MM.1S (cell line): Measurements from ENCODE around the gene KDM7A.

Experiments used
- DNase-seq: peaks from one replicate; pipeline ENCODE4 v3.0.0-alpha.2; 2015
- H2AFZ ChIP-seq: fragments of 300-600 bp; sonication (generic); 2 replicates; pipeline ENCODE4 v1.6.0; 2016; ENCODE audit warnings: antibody characterized with exemption, low read length
- H3F3A ChIP-seq: fragments of 300-600 bp; sonication (generic); 2 replicates; pipeline ENCODE4 v1.6.1; 2016; ENCODE audit warnings: mild to moderate bottlenecking, antibody characterized with exemption, low read length, moderate library complexity, mixed read lengths; ENCODE audit not compliant: insufficient read depth
- H3K27ac ChIP-seq: fragments of 300-600 bp; sonication (generic); 2 replicates; pipeline ENCODE4 v1.5.1; 2016; ENCODE audit warnings: mild to moderate bottlenecking, low read length
- H3K27me3 ChIP-seq: fragments of 300-600 bp; sonication (generic); replicated peaks from 2 replicates; pipeline ENCODE4 v1.6.0; 2016; ENCODE audit warnings: low read length; ENCODE audit not compliant: insufficient read depth
- H3K36me3 ChIP-seq: fragments of 300-600 bp; sonication (generic); replicated peaks from 2 replicates; pipeline ENCODE4 v1.6.1; 2016; ENCODE audit warnings: mild to moderate bottlenecking, low read length, mixed read lengths; ENCODE audit not compliant: insufficient read depth
- H3K4me1 ChIP-seq: fragments of 300-600 bp; sonication (generic); 2 replicates; pipeline ENCODE4 v1.6.1; 2016; ENCODE audit warnings: low read length, mixed read lengths
- H3K4me2 ChIP-seq: fragments of 300-600 bp; sonication (generic); 2 replicates; pipeline ENCODE4 v1.6.0; 2016; ENCODE audit warnings: low read depth, low read length
- H3K4me3 ChIP-seq: fragments of 300-600 bp; sonication (generic); 2 replicates; pipeline ENCODE4 v1.5.1; 2016; ENCODE audit warnings: low read length, mixed read lengths
- H3K79me2 ChIP-seq: fragments of 300-600 bp; sonication (generic); 2 replicates; pipeline ENCODE4 v1.6.1; 2016; ENCODE audit warnings: mixed run types, low read length, mixed read lengths
- H3K9ac ChIP-seq: fragments of 300-600 bp; sonication (generic); 2 replicates; pipeline ENCODE4 v1.6.1; 2016; ENCODE audit warnings: low read length, mixed read lengths
- H3K9me2 ChIP-seq: fragments of 300-600 bp; sonication (generic); replicated peaks from 2 replicates; pipeline ENCODE4 v1.6.1; 2016; ENCODE audit warnings: mild to moderate bottlenecking, low read length, mixed read lengths; ENCODE audit not compliant: insufficient read depth
- H3K9me3 ChIP-seq: fragments of 300-600 bp; sonication (generic); replicated peaks from 2 replicates; pipeline ENCODE4 v1.6.1; 2016; ENCODE audit warnings: mild to moderate bottlenecking, low read length, mixed read lengths; ENCODE audit not compliant: insufficient read depth
- H4K20me1 ChIP-seq: fragments of 300-600 bp; sonication (generic); 2 replicates; pipeline ENCODE4 v1.6.1; 2016; ENCODE audit warnings: mild to moderate bottlenecking, low read length, moderate library complexity, mixed read lengths; ENCODE audit not compliant: insufficient read depth
- EZH2 ChIP-seq: fragments of 300-600 bp; sonication (generic); optimal IDR thresholded peaks from 2 replicates; pipeline ENCODE3; 2017; ENCODE audit warnings: low read depth, mild to moderate bottlenecking, antibody characterized with exemption, low read length, mixed read lengths
- EZH2phosphoT487 ChIP-seq: fragments of 300-600 bp; sonication (generic); IDR thresholded peaks from 2 replicates; pipeline ENCODE4 v1.6.1; 2018; ENCODE audit warnings: antibody characterized with exemption, low read length
- TF ChIP-seq, protein P1 (sequence below): fragments of 300-600 bp; sonication (generic); IDR thresholded peaks from 2 replicates; pipeline ENCODE4 v1.5.1; 2016; ENCODE audit warnings: antibody characterized with exemption, low read length, mixed read lengths

Gene KDM7A

DNA sequence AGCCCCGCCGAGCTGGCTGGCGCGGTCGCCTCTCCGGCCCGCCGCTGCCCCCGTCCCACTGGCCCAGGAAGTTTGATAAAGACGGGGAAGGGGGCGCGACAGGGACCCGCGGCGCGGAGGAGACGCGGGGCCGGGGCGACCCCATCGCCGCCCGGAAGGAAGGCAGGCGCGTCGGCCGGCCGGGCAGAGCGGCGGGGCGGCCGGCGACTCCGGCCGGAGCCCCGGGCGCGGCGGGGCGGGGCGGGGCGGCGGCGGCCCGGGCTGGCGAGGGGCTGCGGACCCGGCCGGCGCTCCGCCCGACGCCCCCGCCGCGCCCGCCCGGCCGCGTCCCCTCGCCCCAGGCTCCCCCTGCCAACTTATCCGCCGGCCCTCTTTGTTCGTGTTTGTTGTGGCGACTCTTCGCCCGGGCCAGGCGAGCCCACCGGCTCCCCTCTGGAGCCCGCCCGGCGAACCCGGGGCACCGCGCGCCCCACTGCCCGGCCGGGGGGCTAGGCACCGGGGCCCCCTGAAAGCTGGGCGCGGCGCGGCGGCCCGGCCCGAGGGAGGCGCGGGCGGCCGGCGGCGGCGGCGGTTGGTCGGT lies 571 bp downstream of the KDM7A start:
- Histone ChIP-seq H3K9me2 (no peaks in the 10 kb centered on the region), H3K79me2 (no peaks in the 10 kb centered on the region), H3F3A (peaks cover 17% of the 10 kb centered on the region), H2AFZ (peak overlapping the region; percentile 89), H3K9me3 (no peaks in the 10 kb centered on the region), H4K20me1 (no peaks in the 10 kb centered on the region), H3K27me3 (peaks cover 23% of the 10 kb centered on the region), H3K4me1 (no peaks in the 10 kb centered on the region), H3K9ac (peak overlapping the region; percentile 59), H3K36me3 (no peaks in the 10 kb centered on the region), H3K4me2 (peak overlapping the region; percentile 77), H3K4me3 (peak overlapping the region; percentile 81), H3K27ac (peak overlapping the region; percentile 47; the same call in 1 of the 2 replicates)
- no peak for TF ChIP-seq EZH2phosphoT487
- TF ChIP-seq, protein P1, sequence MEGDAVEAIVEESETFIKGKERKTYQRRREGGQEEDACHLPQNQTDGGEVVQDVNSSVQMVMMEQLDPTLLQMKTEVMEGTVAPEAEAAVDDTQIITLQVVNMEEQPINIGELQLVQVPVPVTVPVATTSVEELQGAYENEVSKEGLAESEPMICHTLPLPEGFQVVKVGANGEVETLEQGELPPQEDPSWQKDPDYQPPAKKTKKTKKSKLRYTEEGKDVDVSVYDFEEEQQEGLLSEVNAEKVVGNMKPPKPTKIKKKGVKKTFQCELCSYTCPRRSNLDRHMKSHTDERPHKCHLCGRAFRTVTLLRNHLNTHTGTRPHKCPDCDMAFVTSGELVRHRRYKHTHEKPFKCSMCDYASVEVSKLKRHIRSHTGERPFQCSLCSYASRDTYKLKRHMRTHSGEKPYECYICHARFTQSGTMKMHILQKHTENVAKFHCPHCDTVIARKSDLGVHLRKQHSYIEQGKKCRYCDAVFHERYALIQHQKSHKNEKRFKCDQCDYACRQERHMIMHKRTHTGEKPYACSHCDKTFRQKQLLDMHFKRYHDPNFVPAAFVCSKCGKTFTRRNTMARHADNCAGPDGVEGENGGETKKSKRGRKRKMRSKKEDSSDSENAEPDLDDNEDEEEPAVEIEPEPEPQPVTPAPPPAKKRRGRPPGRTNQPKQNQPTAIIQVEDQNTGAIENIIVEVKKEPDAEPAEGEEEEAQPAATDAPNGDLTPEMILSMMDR: no peak
- TF ChIP-seq EZH2: no peak
- DNase-seq: peak; percentile 24

DNA sequence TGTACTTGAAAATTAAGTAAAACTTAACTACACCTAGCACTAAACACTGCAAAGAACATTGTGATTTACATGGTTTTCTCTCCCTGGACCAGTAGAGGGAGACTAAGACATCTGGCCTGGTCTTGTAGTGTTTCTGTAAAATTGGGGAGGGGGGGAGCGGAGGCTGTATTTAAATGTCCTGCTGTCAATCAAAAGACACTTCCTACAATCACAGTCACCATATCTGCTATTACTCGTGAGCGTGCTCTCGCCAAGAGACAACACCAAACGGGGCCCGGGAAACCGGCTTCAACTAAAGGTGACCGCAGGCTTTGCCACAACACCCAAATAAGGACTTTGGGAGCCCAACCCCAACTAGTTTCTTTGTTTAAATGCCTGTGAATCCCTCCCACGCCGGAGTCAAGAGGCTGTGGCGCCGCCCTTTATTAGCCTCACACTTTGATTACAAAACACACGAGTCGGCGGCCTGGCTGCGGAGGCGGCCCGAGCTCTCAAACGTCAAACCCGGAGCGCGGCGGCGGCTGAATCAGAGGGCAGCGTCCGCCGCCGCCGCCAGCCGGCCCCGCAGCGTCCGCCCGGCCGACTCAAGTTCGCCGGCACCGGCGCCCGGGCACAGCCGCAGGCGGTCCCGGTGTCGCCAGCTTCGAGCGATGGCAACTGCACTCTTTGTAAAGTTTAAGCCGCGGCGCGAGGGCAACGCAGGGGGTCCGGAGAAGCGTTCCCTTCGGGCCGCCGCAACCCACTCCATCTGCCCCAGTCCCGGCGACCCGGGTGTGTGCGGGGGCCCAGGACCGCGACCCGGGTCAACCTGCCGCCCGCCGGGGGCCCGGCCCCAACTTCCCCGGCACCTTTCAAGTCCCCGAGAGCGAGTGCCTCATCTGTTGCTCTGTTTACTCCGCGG lies 1.3 kb downstream of the KDM7A start:
- Histone ChIP-seq H3K27ac (peak overlapping the region; percentile 47; the same call in 1 of the 2 replicates), H3K4me3 (peak overlapping the region; percentile 81), H3K9ac (peak overlapping the region; percentile 59), H3K36me3 (no peaks in the 10 kb centered on the region), H3K9me3 (no peaks in the 10 kb centered on the region), H3K27me3 (peaks cover 16% of the 10 kb centered on the region), H3K4me1 (no peaks in the 10 kb centered on the region), H3F3A (peaks cover 17% of the 10 kb centered on the region), H3K9me2 (no peaks in the 10 kb centered on the region), H3K79me2 (peaks cover under 1% of the 10 kb centered on the region; the same call in 1 of the 2 replicates), H3K4me2 (peak overlapping the region; percentile 77), H4K20me1 (no peaks in the 10 kb centered on the region), H2AFZ (peak overlapping the region; percentile 89)
- peak; percentile 97 for DNase-seq
- TF ChIP-seq, protein P1: peak; percentile 94
- TF ChIP-seq EZH2phosphoT487: no peak
- TF ChIP-seq EZH2: no peak

DNA sequence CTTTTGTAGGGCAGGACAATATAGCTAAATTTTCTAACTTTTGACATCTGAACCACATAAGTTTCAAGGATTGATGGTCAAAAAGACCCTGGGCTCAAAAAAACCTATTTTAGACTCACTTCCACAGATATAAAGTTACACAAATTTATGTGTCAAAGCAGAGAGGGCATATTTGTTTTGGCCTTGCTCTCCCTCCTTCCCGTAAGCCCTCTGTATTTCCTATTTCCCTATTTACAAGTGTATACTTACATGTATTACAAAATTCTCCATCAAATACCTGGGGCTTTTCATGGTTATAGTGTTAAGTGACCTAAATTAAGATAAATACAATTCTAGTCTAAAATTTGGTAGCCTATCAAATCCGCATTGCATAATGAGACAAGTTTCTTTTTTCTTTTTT lies 2.6 kb downstream of the KDM7A start:
- Histone ChIP-seq H3K27ac (no peak overlapping the region), H3K4me3 (no peak overlapping the region), H4K20me1 (no peaks in the 10 kb centered on the region), H3K9me3 (no peaks in the 10 kb centered on the region), H3K4me1 (no peaks in the 10 kb centered on the region), H3K9ac (no peak overlapping the region), H3K36me3 (no peaks in the 10 kb centered on the region), H3K27me3 (peaks cover 16% of the 10 kb centered on the region), H3K4me2 (no peak overlapping the region), H3K9me2 (no peaks in the 10 kb centered on the region), H2AFZ (no peak overlapping the region), H3F3A (peaks cover 17% of the 10 kb centered on the region), H3K79me2 (peaks cover 4% of the 10 kb centered on the region; the same call in 1 of the 2 replicates)
- no peak for DNase-seq
- TF ChIP-seq EZH2 (no peak), EZH2phosphoT487 (no peak)
- TF ChIP-seq, protein P1: no peak
